ENCODE data around the gene SPINK5. TPM values are rescaled to one million over a fixed set of nuclear protein-coding genes. Genes with fewer than 3 reads are reported as not detected.

SPINK5 gene
- total RNA-seq, 1 donor from 2014 or later, result 19.7 TPM

DNA sequence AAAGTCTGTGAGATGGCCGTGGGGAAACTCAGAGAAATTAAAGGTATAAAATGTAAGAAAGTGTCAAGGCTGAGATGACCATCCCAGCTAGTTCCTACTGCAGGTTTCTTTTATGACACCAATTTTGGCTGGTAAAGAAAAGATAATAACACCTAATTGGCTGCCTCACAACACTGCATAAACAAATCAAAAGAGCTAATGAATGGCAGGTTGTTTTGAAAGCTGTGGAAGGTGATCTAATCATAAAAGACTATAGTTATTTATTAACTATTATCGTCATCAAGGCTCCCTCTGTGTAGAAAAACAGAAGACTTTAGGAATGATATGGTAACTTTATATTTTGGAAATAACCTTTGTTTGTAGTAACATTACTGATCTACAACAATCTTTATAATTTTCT is 3.5 kb upstream of the SPINK5 start:
- Mint-ChIP-seq H3K27ac (no peak overlapping the region), H3K4me3 (ENCODE audit: low read depth) (no peak overlapping the region), H3K9me3 (ENCODE audit: low read depth) (peaks cover 15% of the 10 kb centered on the region), H3K27me3 (no peaks in the 10 kb centered on the region), H3K4me1 (ENCODE audit: low read depth) (no peaks in the 10 kb centered on the region), H3K36me3 (ENCODE audit: insufficient read depth) (peaks cover 28% of the 10 kb centered on the region)
- TF ChIP-seq CTCF (IDR thresholded peaks at IDR 0.05; ENCODE audit: unreplicated experiment), result no peak
- no peak for DNase-seq (ENCODE audit: low spot score, unreplicated experiment)

- Mint-ChIP-seq H3K4me3 (ENCODE audit: low read depth) (no peak overlapping the region), H3K4me1 (ENCODE audit: low read depth) (no peaks in the 10 kb centered on the region), H3K9me3 (ENCODE audit: low read depth) (peaks cover 12% of the 10 kb centered on the region), H3K36me3 (ENCODE audit: insufficient read depth) (peaks cover 25% of the 10 kb centered on the region), H3K27me3 (no peaks in the 10 kb centered on the region), H3K27ac (no peak overlapping the region)
- no peak for DNase-seq (ENCODE audit: low spot score, unreplicated experiment)
- TF ChIP-seq CTCF (IDR thresholded peaks at IDR 0.05; ENCODE audit: unreplicated experiment), result no peak
Measured at GRCh38 chr5:148060881-148061280, 2.9 kb upstream of the SPINK5 start.

DNA sequence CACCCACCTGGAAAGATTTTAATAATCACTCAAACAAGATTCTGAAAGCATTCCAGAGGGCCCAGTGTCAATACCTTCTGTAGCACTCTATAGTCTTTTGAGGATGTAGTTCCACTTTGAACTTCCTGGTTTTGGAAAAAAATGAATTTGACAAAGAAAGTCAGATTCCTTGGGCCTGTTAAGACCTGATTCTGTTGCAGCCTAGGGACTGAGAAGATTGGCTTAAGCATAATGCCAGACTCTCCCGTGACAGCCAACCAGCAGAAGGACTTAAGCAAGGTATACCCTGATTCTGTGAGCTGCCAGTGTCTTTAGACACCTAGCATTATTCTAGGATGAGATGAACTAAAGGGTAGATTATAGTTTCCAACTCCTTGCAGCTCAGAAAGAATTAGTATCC is 6.8 kb downstream of the SPINK5 start:
- no peaks in the 10 kb centered on the region for H3K9me3 Mint-ChIP-seq (ENCODE audit: low read depth)

DNA sequence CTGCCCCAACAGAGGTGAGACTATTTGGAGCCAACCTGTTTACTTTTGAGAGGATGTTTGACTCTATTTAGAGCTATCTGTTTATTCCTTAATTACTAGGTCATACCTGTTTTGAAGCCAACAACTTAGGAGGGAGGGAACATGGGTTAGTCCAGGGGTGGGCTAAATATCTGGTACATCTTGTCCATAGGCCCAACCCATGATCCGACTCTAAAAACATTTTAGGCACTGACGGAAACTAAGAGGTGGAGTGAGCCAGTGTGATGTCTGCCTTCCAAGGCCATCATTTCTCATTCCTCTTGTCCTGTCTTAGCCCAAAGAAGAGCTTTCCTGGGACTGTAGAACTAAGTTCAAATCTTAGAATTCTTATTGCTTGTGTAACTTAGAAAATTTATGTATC is 8.4 kb downstream of the SPINK5 start:
- TF ChIP-seq CTCF (IDR thresholded peaks at IDR 0.05; ENCODE audit: unreplicated experiment), result no peak
- Mint-ChIP-seq H3K9me3 (ENCODE audit: low read depth) (peaks cover 5% of the 10 kb centered on the region), H3K4me1 (ENCODE audit: low read depth) (no peaks in the 10 kb centered on the region), H3K36me3 (ENCODE audit: insufficient read depth) (peaks cover 17% of the 10 kb centered on the region), H3K27ac (no peak overlapping the region), H3K27me3 (no peaks in the 10 kb centered on the region), H3K4me3 (ENCODE audit: low read depth) (no peak overlapping the region)
- no peak for DNase-seq (ENCODE audit: low spot score, unreplicated experiment)

More for the DNA sequence above, 6.8 kb downstream of the SPINK5 start:
- H3K4me1 Mint-ChIP-seq (ENCODE audit: low read depth), result no peaks in the 10 kb centered on the region
- no peak overlapping the region for H3K27ac Mint-ChIP-seq
- TF ChIP-seq CTCF (IDR thresholded peaks at IDR 0.05; ENCODE audit: unreplicated experiment), result no peak
- H3K36me3 Mint-ChIP-seq (ENCODE audit: insufficient read depth), result peaks cover 12% of the 10 kb centered on the region
- H3K4me3 Mint-ChIP-seq (ENCODE audit: low read depth), result no peak overlapping the region
- no peak for DNase-seq (ENCODE audit: low spot score, unreplicated experiment)
- H3K27me3 Mint-ChIP-seq, result no peaks in the 10 kb centered on the region

- no peak for DNase-seq (ENCODE audit: low spot score, unreplicated experiment)
- Mint-ChIP-seq H3K36me3 (ENCODE audit: insufficient read depth) (peaks cover 16% of the 10 kb centered on the region), H3K4me1 (ENCODE audit: low read depth) (no peaks in the 10 kb centered on the region), H3K9me3 (ENCODE audit: low read depth) (peaks cover 7% of the 10 kb centered on the region), H3K27ac (no peak overlapping the region), H3K27me3 (no peaks in the 10 kb centered on the region), H3K4me3 (ENCODE audit: low read depth) (no peak overlapping the region)
- TF ChIP-seq CTCF (IDR thresholded peaks at IDR 0.05; ENCODE audit: unreplicated experiment), result no peak
Measured at GRCh38 chr5:148075529-148075928, 11.7 kb downstream of the SPINK5 start.

Data from progenitor cell of endocrine pancreas (in vitro differentiated cells).